ENCODE results near the gene CYP19A1.

The CYP19A1 gene

GRCh38 chr15:51331141-51331540 lies 7.3 kb downstream of the CYP19A1 start:
- no peak for TF ChIP-seq TEAD4 (IDR thresholded peaks at IDR 0.05)
- no peak for TF ChIP-seq FOXM1 (IDR thresholded peaks at IDR 0.05; ENCODE audit: borderline replicate concordance, low read depth)
- no peak for TF ChIP-seq TCF12 (IDR thresholded peaks at IDR 0.05; ENCODE audit: low read depth)
- no peak for TF ChIP-seq EP300 (IDR thresholded peaks at IDR 0.05; ENCODE audit: borderline replicate concordance)
- TF ChIP-seq RAD21 (IDR thresholded peaks at IDR 0.05; ENCODE audit: low read depth), result no peak
- TF ChIP-seq NFIC (IDR thresholded peaks at IDR 0.05), result no peak
- TF ChIP-seq USF1 (IDR thresholded peaks at IDR 0.05), result no peak
- TF ChIP-seq YY1 (IDR thresholded peaks at IDR 0.05; ENCODE audit: low read depth), result no peak
- no peak for TF ChIP-seq CEBPB (IDR thresholded peaks at IDR 0.05)
- TF ChIP-seq EGR1 (IDR thresholded peaks at IDR 0.05), result no peak
- TF ChIP-seq REST (IDR thresholded peaks at IDR 0.05; ENCODE audit: low read depth), result no peak
- no peak for TF ChIP-seq CREB1 (IDR thresholded peaks at IDR 0.05; ENCODE audit: low read depth)

GRCh38 chr15:51328926-51329325 lies 9.5 kb downstream of the CYP19A1 start:
- no peak for TF ChIP-seq EP300 (IDR thresholded peaks at IDR 0.05; ENCODE audit: borderline replicate concordance)
- no peak for TF ChIP-seq TEAD4 (IDR thresholded peaks at IDR 0.05)
- no peak for TF ChIP-seq EGR1 (IDR thresholded peaks at IDR 0.05)
- no peak for TF ChIP-seq RAD21 (IDR thresholded peaks at IDR 0.05; ENCODE audit: low read depth)
- no peak for TF ChIP-seq TAF1 (IDR thresholded peaks at IDR 0.05; ENCODE audit: low read depth)
- no peak for TF ChIP-seq TCF12 (IDR thresholded peaks at IDR 0.05; ENCODE audit: low read depth)
- TF ChIP-seq ZBTB7A (IDR thresholded peaks at IDR 0.05; ENCODE audit: low read depth), result no peak
- no peak for TF ChIP-seq REST (IDR thresholded peaks at IDR 0.05; ENCODE audit: low read depth)
- no peak for TF ChIP-seq CEBPB (IDR thresholded peaks at IDR 0.05)
- no peak for TF ChIP-seq USF1 (IDR thresholded peaks at IDR 0.05)
- TF ChIP-seq YY1 (IDR thresholded peaks at IDR 0.05; ENCODE audit: low read depth), result no peak
- no peak for TF ChIP-seq CREB1 (IDR thresholded peaks at IDR 0.05; ENCODE audit: low read depth)
- no peak for TF ChIP-seq MAX (IDR thresholded peaks at IDR 0.05)
- TF ChIP-seq NFIC (IDR thresholded peaks at IDR 0.05), result no peak
- no peak for TF ChIP-seq FOXM1 (IDR thresholded peaks at IDR 0.05; ENCODE audit: borderline replicate concordance, low read depth)

- TF ChIP-seq USF1 (IDR thresholded peaks at IDR 0.05), result no peak
- TF ChIP-seq TEAD4 (IDR thresholded peaks at IDR 0.05), result no peak
- TF ChIP-seq TAF1 (IDR thresholded peaks at IDR 0.05; ENCODE audit: low read depth), result no peak
- TF ChIP-seq RAD21 (IDR thresholded peaks at IDR 0.05; ENCODE audit: low read depth), result no peak
- no peak for TF ChIP-seq CEBPB (IDR thresholded peaks at IDR 0.05)
- no peak for TF ChIP-seq CREB1 (IDR thresholded peaks at IDR 0.05; ENCODE audit: low read depth)
- TF ChIP-seq EGR1 (IDR thresholded peaks at IDR 0.05), result no peak
- TF ChIP-seq YY1 (IDR thresholded peaks at IDR 0.05; ENCODE audit: low read depth), result no peak
- TF ChIP-seq REST (IDR thresholded peaks at IDR 0.05; ENCODE audit: low read depth), result no peak
Observed at GRCh38 chr15:51327081-51327480, 11.3 kb downstream of the CYP19A1 start.

GRCh38 chr15:51325167-51325566 lies 13.2 kb downstream of the CYP19A1 start:
- no peak for TF ChIP-seq CEBPB (IDR thresholded peaks at IDR 0.05)
- TF ChIP-seq USF1 (IDR thresholded peaks at IDR 0.05), result no peak
- TF ChIP-seq EP300 (IDR thresholded peaks at IDR 0.05; ENCODE audit: borderline replicate concordance), result no peak
